ENCODE results near the gene VKORC1.
"Not testable (repeated sequence)": the region's sequence is repeated elsewhere in the genome, so short reads cannot be mapped to it uniquely, and the experiment has no call there.

VKORC1 gene

DNA sequence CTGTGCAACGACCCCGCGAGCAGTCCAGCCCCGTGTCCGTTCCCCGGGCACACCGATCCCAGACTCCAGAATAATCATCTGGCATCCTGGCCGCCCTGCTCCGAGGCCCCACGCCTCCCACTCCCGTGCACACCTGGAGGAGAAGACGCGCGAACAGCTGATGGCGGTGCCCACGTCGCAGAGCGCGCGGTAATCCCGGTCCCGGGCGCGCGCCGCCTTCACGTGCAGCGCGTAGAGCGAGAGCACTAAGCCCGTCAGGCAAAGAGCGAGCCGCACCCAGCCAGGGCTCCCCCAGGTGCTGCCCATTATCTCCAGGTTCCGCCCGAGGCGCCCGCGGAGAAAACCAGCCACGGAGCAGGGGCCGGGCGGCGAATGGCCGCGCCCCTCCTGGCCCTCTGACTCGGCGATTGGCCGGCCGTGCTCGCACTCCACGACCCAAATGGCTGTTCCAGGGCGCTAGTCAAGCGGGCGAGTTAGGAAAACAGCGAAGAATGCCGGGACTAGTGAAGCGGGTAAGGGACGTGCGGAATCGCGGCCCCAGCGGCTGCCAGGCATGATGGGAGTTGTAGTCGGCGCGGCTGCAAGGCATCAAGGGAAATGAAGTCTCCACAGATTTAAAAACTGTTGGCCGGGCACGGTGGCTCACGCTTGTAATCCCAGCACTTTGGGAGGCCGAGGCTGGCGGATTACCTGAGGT is at the start of gene VKORC1:
Gene VKORC1 (minus strand): TSS at position 374 of the 697 bp plus-strand sequence. CDS start 68 bp downstream, at position 306.
- peak; percentile 98 for DNase-seq

DNA sequence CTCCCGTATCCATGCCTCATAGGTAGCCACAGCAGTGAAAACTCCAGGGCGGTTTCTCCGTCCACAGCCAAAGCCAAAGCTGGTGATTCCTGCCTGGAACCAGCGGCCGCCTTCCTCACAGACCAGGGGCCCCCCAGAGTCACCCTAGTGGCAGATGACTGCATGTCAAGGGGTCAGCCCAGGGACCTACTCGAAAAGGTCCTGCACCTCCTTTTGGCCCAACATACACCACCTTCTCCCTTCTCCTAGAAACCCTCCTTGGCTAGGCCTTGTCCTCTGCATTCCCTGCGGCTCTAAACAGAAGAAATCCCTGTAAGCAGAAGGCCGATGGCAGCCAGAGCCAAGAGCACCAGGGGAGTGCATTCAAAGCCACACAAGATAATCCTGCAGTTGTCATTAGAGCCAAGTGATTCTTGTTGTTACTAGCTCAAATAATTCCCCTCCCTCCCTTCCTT is 49.1 kb upstream of the VKORC1 start:
- no peak for DNase-seq

- DNase-seq = no peak
Measured at GRCh38 chr16:31143011-31143693, 48.6 kb upstream of the VKORC1 start.

DNA sequence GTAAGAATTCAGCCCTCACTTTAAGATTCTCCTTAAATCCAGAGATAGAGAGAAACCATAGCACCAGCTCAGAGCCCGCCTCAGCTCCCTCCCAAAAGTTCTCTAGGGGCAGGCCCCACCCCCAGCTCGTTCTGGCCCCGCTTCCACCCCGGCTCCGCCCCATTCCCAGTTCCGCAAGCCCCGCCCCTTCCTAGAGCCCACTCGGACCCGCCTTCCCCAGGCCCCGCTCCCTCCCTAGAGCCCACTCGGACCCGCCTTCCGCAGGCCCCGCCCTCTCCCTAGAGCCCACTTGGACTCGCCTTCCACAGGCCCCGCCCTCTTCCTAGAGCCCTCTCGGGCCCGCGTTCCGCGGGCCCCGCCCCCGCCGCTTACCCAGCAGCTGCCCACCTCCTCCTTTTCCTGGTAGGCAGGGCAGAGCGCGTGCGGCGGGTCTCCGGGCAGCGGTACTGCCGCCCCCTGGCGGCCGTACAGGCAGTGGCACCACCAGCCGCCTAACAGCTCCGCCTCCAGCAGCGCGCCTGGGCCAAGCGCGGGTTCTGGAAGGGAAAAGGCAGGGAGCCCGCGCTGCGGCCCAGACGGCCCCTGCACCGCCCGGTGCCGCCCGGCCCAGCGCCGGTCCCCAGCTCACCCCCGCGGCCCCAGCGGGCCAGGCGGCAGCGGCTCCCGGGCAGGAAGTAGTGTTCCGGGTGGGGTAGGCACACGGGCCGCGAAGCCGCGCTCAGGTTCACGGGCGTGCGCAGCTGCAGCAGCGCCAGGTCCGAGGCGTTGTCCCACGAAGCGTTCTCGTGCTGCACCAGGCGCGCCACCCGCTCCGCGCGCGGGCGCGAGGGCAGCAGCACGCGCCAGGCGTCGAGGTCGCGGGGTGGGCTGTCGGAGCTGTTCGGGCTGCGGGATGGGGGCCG is 47.8 kb upstream of the VKORC1 start:
- DNase-seq = peak; percentile 98

DNA sequence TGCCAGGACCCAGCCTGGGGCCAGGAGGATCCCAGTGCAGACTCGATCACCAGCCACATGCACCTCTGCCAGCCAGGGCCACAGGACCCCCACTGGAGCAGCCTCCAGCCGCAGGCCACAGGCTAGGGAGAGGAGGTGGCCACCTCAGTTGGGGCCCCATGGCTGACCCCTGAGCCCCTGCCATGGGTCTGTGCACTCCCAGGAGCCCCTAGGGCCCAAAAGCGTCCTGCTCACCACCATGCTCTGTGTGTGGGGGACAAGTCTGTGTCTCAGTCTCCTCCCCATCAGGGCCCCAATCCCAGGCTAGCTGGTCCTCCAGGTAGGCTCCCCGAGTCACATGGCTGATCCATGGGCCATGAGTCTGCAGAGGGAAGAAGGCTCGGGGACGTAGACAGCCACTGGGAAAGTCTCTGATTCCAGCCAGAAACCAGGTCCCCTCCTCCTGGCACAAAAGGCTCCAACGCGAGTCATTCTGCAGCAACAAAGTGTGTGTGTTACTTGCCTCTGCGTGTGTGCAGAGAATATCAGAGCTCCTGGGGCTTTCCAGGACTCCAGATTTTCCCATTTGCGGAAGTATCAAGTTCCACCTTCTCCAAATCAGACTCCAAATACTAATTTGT is 47.0 kb upstream of the VKORC1 start:
- DNase-seq = no peak

GRCh38 chr16:31141071-31141469 is 46.5 kb upstream of the VKORC1 start:
- not testable (repeated sequence) for DNase-seq

DNA sequence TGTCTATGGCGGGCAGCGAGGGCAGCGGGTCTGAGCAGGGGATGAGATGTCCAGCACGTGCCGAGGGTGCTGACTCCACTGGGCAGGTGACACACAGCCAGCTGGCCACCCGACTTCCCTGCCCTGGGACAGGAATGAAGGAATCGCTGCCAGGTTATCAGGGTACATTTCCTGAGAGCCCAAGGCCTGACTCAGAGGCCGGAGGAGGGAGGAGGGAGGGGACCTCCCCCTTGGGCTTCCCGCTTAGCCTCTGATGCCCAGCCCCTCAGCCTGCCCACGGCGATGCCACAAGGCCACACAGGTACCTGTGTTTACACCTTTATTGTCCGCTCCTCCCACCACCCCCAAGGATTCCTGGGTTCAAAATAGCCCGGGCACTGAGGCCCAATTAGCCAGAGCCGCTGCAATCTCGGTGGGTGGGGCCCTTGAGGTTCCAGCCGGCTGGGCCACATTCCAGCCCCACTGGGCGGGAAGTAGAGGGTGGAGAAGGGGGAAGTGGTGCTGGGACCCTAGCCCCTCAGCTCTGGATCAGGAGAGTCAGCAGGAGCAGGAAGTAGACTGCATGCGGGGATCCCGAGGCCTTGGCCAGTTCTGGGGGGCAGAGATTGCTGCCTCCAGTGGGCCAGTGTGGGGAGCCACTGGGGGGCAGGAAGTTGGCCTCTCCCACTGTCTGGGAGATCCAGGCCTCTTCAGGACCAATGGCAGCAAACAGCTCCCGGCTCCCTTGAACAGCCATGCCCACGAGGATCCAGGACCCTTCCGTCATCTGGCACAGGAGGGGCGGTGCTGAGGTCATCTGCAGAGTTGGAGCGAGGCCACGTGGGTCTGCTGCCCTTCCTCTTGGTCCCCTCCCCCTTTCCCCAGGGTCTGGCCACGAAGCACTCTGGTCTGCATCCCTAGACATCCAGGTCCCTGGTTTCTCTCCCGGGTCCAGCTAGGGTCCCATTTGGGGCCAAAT is 44.3 kb upstream of the VKORC1 start:
- DNase-seq = no peak

- not testable (repeated sequence) for DNase-seq
Measured at GRCh38 chr16:31136822-31137499, 42.4 kb upstream of the VKORC1 start.

GRCh38 chr16:31136287-31136662 is 41.7 kb upstream of the VKORC1 start:
- no peak for DNase-seq

GRCh38 chr16:31135535-31136286 is 41.1 kb upstream of the VKORC1 start, which contains the start of gene PRSS8:
PRSS8 (minus strand) TSS chr16:31135727; CDS start chr16:31135498, 229 bp downstream.
- DNase-seq = peak; percentile 57

GRCh38 chr16:31134625-31135534 is 40.3 kb upstream of the VKORC1 start:
- DNase-seq = no peak

DNA sequence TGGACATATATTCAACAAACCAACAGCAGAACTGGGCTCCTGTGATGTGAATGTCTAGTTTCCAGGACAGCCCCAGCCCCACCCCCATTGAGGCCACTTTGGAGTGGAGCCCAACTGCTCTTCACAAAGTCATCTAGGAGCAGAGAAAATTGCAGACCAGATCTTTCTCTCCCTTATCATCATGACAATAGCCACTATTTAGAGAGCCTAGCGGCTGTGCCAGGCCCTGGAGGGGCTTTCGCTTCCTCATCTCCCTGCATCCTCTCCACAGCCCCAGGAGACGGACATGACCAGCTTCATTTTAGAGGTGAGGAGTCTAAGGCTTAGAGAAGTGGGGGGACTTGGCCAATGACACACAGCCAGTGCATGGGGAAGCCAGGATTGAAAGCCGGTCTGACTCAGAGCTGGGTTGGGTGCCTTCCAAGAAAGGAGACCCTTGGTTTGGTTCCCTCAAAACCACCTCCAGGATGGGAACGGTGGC is 39.5 kb upstream of the VKORC1 start:
- DNase-seq = peak; percentile 30

GRCh38 chr16:31133046-31133501 is 38.5 kb upstream of the VKORC1 start:
- no peak for DNase-seq

DNA sequence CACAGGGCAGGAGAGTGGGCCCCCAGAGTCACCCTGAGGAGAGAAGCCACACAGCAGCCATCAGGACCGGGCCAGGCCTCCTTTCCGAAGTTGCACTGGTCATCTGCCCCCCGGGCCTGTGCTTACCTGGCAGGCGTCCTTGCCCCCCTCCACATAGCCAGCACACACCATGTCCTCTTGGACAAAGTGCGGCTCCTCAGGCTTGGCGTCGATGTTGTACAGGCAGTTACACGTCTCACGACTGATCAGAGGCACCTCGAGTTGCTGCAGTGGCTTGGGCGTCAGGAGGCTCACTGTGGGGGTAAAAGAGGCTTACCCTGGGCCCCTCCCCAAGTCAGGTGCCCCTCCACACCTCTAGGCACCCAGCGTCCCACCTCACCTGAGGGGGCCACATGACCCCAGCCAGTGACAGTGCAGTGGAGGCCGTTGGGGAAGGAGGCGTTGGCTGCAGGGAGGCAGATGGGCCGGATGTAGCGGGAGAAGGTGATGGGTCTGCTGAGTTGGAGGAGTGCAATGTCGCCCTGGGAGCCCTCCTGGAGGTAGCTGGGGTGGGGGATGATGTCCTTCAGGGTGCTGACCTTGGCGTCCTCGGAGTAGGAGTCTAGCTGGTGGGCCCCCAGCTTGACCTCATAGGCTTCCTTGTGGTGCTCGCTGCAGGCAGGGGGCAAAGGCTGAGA is 37.8 kb upstream of the VKORC1 start:
- no peak for DNase-seq

DNA sequence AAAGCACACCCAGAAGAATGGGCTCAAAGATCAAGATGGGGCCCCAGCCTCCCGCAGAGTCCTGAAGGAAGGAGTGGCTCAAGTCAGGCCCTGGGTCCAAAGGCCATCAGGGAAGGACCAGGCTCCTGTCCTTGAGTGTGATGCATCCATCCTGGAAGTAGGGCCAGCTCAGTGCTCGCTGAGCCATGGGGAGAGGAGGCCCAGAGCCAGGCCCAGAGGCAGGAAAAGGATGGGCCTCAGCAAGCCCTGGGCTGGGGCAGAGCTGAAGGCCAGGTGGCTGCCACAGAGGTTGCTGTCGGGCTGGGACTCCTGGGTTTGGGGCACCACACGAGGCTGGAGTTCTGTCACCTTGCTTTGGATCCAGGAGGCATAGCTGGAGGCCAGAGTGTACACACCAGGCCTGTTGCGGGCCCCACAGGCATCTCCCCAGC is 37.3 kb upstream of the VKORC1 start:
- DNase-seq = no peak

- DNase-seq = no peak
Measured at GRCh38 chr16:31131416-31131815, 36.8 kb upstream of the VKORC1 start.

DNA sequence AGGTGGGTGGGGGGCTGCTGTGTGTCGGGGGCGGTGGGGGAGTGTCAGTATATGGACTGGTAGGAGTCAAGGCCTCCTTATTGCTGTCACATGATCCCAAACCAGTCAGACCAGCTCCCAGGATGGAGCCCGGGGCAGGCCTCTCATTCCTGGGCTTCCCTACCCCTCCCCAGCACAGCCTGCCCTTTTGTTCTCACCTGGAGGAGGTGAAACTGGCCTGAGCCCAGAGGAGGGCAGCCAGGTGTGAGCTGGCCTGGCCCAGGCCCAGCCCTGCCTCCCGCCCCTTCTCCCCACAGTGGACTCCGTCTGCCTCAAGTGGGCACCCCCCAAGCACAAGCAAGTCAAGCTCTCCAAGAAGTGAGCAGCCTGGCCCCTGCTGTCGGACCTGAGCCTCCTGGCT is 36.3 kb upstream of the VKORC1 start:
- no peak for DNase-seq

- no peak for DNase-seq
Measured at GRCh38 chr16:31130336-31130891, 35.8 kb upstream of the VKORC1 start.
